ENCODE results near the gene FAM163B.

Gene FAM163B

GRCh38 chr9:133601746-133602145 is 7.4 kb downstream of the FAM163B start:
- peaks cover 13% of the 10 kb centered on the region for H3K4me1 ChIP-seq (ENCODE audit: control insufficient read depth, low read length)
- H3F3A ChIP-seq (ENCODE audit: control insufficient read depth, insufficient read depth), result no peaks in the 10 kb centered on the region
- H3K79me2 ChIP-seq (ENCODE audit: control insufficient read depth, low read length), result no peaks in the 10 kb centered on the region
- H3K9me3 ChIP-seq (ENCODE audit: control insufficient read depth, insufficient read depth, low read length), result peaks cover 20% of the 10 kb centered on the region
- peaks cover 3% of the 10 kb centered on the region for H3K27me3 ChIP-seq (ENCODE audit: control insufficient read depth, low read length)
- H3K27ac ChIP-seq (ENCODE audit: low read depth, low read length), result no peak overlapping the region
- no peaks in the 10 kb centered on the region for H4K20me1 ChIP-seq (ENCODE audit: control insufficient read depth, insufficient read depth, low read depth, low read length)
- H3K9me2 ChIP-seq (replicated peaks; ENCODE audit: control insufficient read depth, low read length), result no peaks in the 10 kb centered on the region
- H3K36me3 ChIP-seq (ENCODE audit: control insufficient read depth, low read length), result no peaks in the 10 kb centered on the region
- H3K4me3 ChIP-seq (ENCODE audit: low read length), result no peak overlapping the region
- H3K4me2 ChIP-seq (ENCODE audit: low read length), result no peak overlapping the region
- no peak for TF ChIP-seq EZH2phosphoT487 (IDR thresholded peaks at IDR 0.05; ENCODE audit: borderline replicate concordance, low read length)
- TF ChIP-seq, protein P1, sequence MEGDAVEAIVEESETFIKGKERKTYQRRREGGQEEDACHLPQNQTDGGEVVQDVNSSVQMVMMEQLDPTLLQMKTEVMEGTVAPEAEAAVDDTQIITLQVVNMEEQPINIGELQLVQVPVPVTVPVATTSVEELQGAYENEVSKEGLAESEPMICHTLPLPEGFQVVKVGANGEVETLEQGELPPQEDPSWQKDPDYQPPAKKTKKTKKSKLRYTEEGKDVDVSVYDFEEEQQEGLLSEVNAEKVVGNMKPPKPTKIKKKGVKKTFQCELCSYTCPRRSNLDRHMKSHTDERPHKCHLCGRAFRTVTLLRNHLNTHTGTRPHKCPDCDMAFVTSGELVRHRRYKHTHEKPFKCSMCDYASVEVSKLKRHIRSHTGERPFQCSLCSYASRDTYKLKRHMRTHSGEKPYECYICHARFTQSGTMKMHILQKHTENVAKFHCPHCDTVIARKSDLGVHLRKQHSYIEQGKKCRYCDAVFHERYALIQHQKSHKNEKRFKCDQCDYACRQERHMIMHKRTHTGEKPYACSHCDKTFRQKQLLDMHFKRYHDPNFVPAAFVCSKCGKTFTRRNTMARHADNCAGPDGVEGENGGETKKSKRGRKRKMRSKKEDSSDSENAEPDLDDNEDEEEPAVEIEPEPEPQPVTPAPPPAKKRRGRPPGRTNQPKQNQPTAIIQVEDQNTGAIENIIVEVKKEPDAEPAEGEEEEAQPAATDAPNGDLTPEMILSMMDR (IDR thresholded peaks at IDR 0.05; ENCODE audit: low read depth, low read length, poor library complexity, severe bottlenecking), result no peak

GRCh38 chr9:133600739-133601138 is 8.4 kb downstream of the FAM163B start:
- Histone ChIP-seq H3K4me2 (ENCODE audit: low read length) (no peak overlapping the region), H3K27me3 (ENCODE audit: control insufficient read depth, low read length) (no peaks in the 10 kb centered on the region), H3K4me3 (ENCODE audit: low read length) (no peak overlapping the region), H3K27ac (ENCODE audit: low read depth, low read length) (no peak overlapping the region), H3K36me3 (ENCODE audit: control insufficient read depth, low read length) (no peaks in the 10 kb centered on the region), H3K9me3 (ENCODE audit: control insufficient read depth, insufficient read depth, low read length) (peaks cover 26% of the 10 kb centered on the region), H3K9me2 (replicated peaks; ENCODE audit: control insufficient read depth, low read length) (no peaks in the 10 kb centered on the region), H3K4me1 (ENCODE audit: control insufficient read depth, low read length) (peaks cover 13% of the 10 kb centered on the region), H4K20me1 (ENCODE audit: control insufficient read depth, insufficient read depth, low read depth, low read length) (no peaks in the 10 kb centered on the region), H3K79me2 (ENCODE audit: control insufficient read depth, low read length) (no peaks in the 10 kb centered on the region), H3F3A (ENCODE audit: control insufficient read depth, insufficient read depth) (no peaks in the 10 kb centered on the region)
- TF ChIP-seq, protein P1 (IDR thresholded peaks at IDR 0.05; ENCODE audit: low read depth, low read length, poor library complexity, severe bottlenecking), result no peak
- no peak for TF ChIP-seq EZH2phosphoT487 (IDR thresholded peaks at IDR 0.05; ENCODE audit: borderline replicate concordance, low read length)

- H3K79me2 ChIP-seq (ENCODE audit: control insufficient read depth, low read length), result no peaks in the 10 kb centered on the region
- H3K9me3 ChIP-seq (ENCODE audit: control insufficient read depth, insufficient read depth, low read length), result peaks cover 26% of the 10 kb centered on the region
- H3K9me2 ChIP-seq (replicated peaks; ENCODE audit: control insufficient read depth, low read length), result no peaks in the 10 kb centered on the region
- no peaks in the 10 kb centered on the region for H4K20me1 ChIP-seq (ENCODE audit: control insufficient read depth, insufficient read depth, low read depth, low read length)
- no peaks in the 10 kb centered on the region for H3F3A ChIP-seq (ENCODE audit: control insufficient read depth, insufficient read depth)
- H3K4me2 ChIP-seq (ENCODE audit: low read length), result no peak overlapping the region
- TF ChIP-seq, protein P1 (IDR thresholded peaks at IDR 0.05; ENCODE audit: low read depth, low read length, poor library complexity, severe bottlenecking), result no peak
- no peak for TF ChIP-seq EZH2phosphoT487 (IDR thresholded peaks at IDR 0.05; ENCODE audit: borderline replicate concordance, low read length)
- peaks cover 8% of the 10 kb centered on the region for H3K4me1 ChIP-seq (ENCODE audit: control insufficient read depth, low read length)
- H3K27me3 ChIP-seq (ENCODE audit: control insufficient read depth, low read length), result no peaks in the 10 kb centered on the region
- no peak overlapping the region for H3K4me3 ChIP-seq (ENCODE audit: low read length)
- no peaks in the 10 kb centered on the region for H3K36me3 ChIP-seq (ENCODE audit: control insufficient read depth, low read length)
- H3K27ac ChIP-seq (ENCODE audit: low read depth, low read length), result no peak overlapping the region
Observed at GRCh38 chr9:133599470-133600173, 9.6 kb downstream of the FAM163B start.

Data from DOHH2 (cell line).